SK-N-MC (cell line): Measurements from ENCODE around the gene COL27A1.

Experiments
- EZH2 ChIP-seq: fragments of 200-600 bp; sonication (generic); IDR thresholded peaks from one replicate; pipeline ENCODE4 v1.6.1; 2017; ENCODE audit warnings: antibody characterized with exemption
- POLR2AphosphoS5 ChIP-seq: IDR thresholded peaks from 2 replicates; pipeline ENCODE4 v1.6.1; 2012; ENCODE audit warnings: mild to moderate bottlenecking, low read depth, low read length, borderline replicate concordance

GRCh38 chr9:114273461-114273881, 118.1 kb downstream of the COL27A1 start:
- TF ChIP-seq EZH2 = no peak
- no peak for TF ChIP-seq POLR2AphosphoS5
